Parathyroid adenoma (tissue), 2 donors: ENCODE measurements around the gene WDR37.

Experiments
- H2AFZ ChIP-seq: fragments of 300-600 bp; sonication (generic); one replicate; pipeline ENCODE4 v1.7.0; 2017; ENCODE audit warnings: antibody characterized with exemption, mild to moderate bottlenecking
- H3K27ac ChIP-seq: fragments of 300-600 bp; sonication (generic); one replicate; pipeline ENCODE4 v1.7.0; 2017
- H3K27me3 ChIP-seq: fragments of 300-600 bp; sonication (generic); one replicate; pipeline ENCODE4 v1.7.0; 2017; ENCODE audit warnings: low read length; ENCODE audit not compliant: control insufficient read depth, insufficient read depth
- H3K36me3 ChIP-seq: fragments of 300-600 bp; sonication (generic); one replicate; pipeline ENCODE4 v1.7.0; 2017; ENCODE audit warnings: low read length; ENCODE audit not compliant: control insufficient read depth, insufficient read depth
- H3K4me1 ChIP-seq: fragments of 300-600 bp; sonication (generic); one replicate; pipeline ENCODE4 v1.7.0; 2017; ENCODE audit warnings: control low read depth
- H3K4me2 ChIP-seq: fragments of 300-600 bp; sonication (generic); one replicate; pipeline ENCODE4 v1.7.0; 2017; ENCODE audit warnings: low read length
- H3K4me3 ChIP-seq: fragments of 300-600 bp; sonication (generic); one replicate; pipeline ENCODE4 v1.7.0; 2017; ENCODE audit warnings: low read depth, low read length
- H3K79me2 ChIP-seq: fragments of 300-600 bp; sonication (generic); one replicate; pipeline ENCODE4 v1.7.0; 2017; ENCODE audit warnings: control low read depth
- H3K9ac ChIP-seq: fragments of 300-600 bp; sonication (generic); one replicate; pipeline ENCODE4 v1.7.0; 2017; ENCODE audit warnings: mild to moderate bottlenecking
- H3K9me3 ChIP-seq: fragments of 300-600 bp; sonication (generic); one replicate; pipeline ENCODE4 v1.7.0; 2017; ENCODE audit warnings: low read length; ENCODE audit not compliant: control insufficient read depth
- TF ChIP-seq, protein P1 (sequence below): fragments of 300-600 bp; sonication (generic); IDR thresholded peaks from one replicate; pipeline ENCODE4 v1.7.0; 2017; ENCODE audit warnings: antibody characterized with exemption, mild to moderate bottlenecking
- donor health status: primary hyperparathyroidism.

The WDR37 gene

DNA sequence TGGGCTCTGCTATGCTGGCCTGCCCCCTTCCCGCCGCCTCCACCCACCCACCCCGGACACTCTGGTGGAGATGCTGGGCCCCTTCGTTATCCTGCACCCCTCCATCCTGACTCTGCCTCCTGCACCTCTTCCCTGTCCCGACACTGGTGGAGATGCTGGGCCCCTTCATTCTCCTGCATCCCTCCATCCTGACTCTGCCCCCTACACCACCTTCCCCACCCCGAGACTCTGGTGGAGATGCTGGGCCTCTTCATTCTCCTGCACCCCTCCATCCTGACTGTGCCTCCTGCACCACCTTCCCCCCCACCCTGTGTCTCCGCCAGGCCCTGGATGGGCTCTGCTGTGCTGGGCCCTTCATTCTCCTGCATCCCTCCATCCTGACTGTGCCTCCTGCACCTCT is 45.5 kb upstream of the WDR37 start:
- no peak overlapping the region for H3K4me2 ChIP-seq
- H3K36me3 ChIP-seq = no peaks in the 10 kb centered on the region
- H3K4me1 ChIP-seq = no peaks in the 10 kb centered on the region
- no peaks in the 10 kb centered on the region for H3K9me3 ChIP-seq
- no peaks in the 10 kb centered on the region for H3K27me3 ChIP-seq
- H2AFZ ChIP-seq = no peak overlapping the region
- TF ChIP-seq, protein P1, sequence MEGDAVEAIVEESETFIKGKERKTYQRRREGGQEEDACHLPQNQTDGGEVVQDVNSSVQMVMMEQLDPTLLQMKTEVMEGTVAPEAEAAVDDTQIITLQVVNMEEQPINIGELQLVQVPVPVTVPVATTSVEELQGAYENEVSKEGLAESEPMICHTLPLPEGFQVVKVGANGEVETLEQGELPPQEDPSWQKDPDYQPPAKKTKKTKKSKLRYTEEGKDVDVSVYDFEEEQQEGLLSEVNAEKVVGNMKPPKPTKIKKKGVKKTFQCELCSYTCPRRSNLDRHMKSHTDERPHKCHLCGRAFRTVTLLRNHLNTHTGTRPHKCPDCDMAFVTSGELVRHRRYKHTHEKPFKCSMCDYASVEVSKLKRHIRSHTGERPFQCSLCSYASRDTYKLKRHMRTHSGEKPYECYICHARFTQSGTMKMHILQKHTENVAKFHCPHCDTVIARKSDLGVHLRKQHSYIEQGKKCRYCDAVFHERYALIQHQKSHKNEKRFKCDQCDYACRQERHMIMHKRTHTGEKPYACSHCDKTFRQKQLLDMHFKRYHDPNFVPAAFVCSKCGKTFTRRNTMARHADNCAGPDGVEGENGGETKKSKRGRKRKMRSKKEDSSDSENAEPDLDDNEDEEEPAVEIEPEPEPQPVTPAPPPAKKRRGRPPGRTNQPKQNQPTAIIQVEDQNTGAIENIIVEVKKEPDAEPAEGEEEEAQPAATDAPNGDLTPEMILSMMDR = no peak
- no peaks in the 10 kb centered on the region for H3K79me2 ChIP-seq
- H3K9ac ChIP-seq = no peak overlapping the region
- no peak overlapping the region for H3K27ac ChIP-seq
- no peak overlapping the region for H3K4me3 ChIP-seq

- H3K4me1 ChIP-seq = no peaks in the 10 kb centered on the region
- TF ChIP-seq, protein P1 = no peak
- H3K4me2 ChIP-seq = no peak overlapping the region
- no peak overlapping the region for H3K9ac ChIP-seq
- H3K27ac ChIP-seq = no peak overlapping the region
- no peaks in the 10 kb centered on the region for H3K27me3 ChIP-seq
- no peak overlapping the region for H2AFZ ChIP-seq
- no peaks in the 10 kb centered on the region for H3K79me2 ChIP-seq
- H3K36me3 ChIP-seq = no peaks in the 10 kb centered on the region
- H3K4me3 ChIP-seq = no peak overlapping the region
- no peaks in the 10 kb centered on the region for H3K9me3 ChIP-seq
Measured at GRCh38 chr10:1011696-1012095, 44.5 kb upstream of the WDR37 start.

DNA sequence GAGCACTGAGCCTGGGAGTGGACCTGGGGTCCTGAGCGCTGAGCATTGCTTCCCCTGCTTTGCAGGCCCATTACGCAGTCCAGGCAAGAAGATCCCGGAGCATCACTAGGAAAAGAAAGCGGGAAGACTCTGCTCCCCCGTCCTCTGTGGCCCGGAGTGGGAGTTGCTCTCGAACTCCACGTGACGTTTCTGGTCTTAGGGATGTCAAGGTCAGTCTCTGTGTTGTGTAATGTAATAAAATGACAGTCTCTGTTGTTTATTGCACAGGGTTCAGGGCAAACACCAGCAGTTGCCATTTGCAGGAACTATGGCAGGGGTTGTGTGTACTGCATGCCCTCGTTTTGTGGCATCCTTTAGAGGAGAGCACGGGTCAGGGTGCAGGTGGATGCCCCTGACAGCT is 40.5 kb upstream of the WDR37 start:
- Histone ChIP-seq H2AFZ (no peak overlapping the region), H3K79me2 (no peaks in the 10 kb centered on the region), H3K4me2 (no peak overlapping the region), H3K27ac (no peak overlapping the region), H3K36me3 (no peaks in the 10 kb centered on the region), H3K27me3 (no peaks in the 10 kb centered on the region), H3K9ac (no peak overlapping the region), H3K4me1 (no peaks in the 10 kb centered on the region), H3K9me3 (no peaks in the 10 kb centered on the region), H3K4me3 (no peak overlapping the region)
- TF ChIP-seq, protein P1 = no peak

GRCh38 chr10:1019362-1019761 is 36.8 kb upstream of the WDR37 start:
- Histone ChIP-seq H2AFZ (no peak overlapping the region), H3K36me3 (no peaks in the 10 kb centered on the region), H3K27ac (no peak overlapping the region), H3K9ac (no peak overlapping the region), H3K79me2 (no peaks in the 10 kb centered on the region), H3K4me3 (no peak overlapping the region), H3K27me3 (no peaks in the 10 kb centered on the region), H3K4me2 (no peak overlapping the region), H3K4me1 (no peaks in the 10 kb centered on the region), H3K9me3 (no peaks in the 10 kb centered on the region)
- TF ChIP-seq, protein P1 = no peak

DNA sequence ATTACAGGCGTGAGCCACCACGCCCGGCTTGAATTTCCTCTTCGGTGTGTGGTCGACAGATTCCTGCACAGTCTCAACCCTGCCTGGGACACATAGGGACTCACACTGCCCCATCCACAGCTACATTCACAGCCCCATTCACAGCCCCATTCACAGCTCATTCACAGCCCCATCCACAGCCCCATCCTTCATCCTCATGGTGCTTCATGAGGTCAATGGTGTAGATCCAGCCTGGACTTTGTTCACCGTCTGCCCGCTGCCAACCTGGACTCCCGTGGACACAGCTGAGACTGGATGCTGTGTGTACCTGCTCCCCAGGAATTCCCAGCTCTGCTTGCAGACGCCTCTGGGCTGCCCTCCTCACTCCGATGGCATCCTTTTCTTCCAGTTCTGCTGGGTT is 35.7 kb upstream of the WDR37 start:
- Histone ChIP-seq H3K27ac (no peak overlapping the region), H3K79me2 (no peaks in the 10 kb centered on the region), H3K27me3 (no peaks in the 10 kb centered on the region), H3K4me3 (no peak overlapping the region), H3K9me3 (no peaks in the 10 kb centered on the region), H3K4me2 (no peak overlapping the region), H3K4me1 (no peaks in the 10 kb centered on the region), H3K9ac (no peak overlapping the region), H3K36me3 (no peaks in the 10 kb centered on the region), H2AFZ (no peak overlapping the region)
- TF ChIP-seq, protein P1 = no peak
